ENCODE measurements around the gene ABCG4. TPM values are rescaled to one million over a fixed set of nuclear protein-coding genes. Genes with fewer than 3 reads are reported as not detected.
A peak's percentile ranks its signal among the peaks of the same experiment; 100 is the strongest.

The ABCG4 gene
- total and polyA plus RNA-seq, 2 donors from 2014 or later = 0.25 to 0.52 TPM

DNA sequence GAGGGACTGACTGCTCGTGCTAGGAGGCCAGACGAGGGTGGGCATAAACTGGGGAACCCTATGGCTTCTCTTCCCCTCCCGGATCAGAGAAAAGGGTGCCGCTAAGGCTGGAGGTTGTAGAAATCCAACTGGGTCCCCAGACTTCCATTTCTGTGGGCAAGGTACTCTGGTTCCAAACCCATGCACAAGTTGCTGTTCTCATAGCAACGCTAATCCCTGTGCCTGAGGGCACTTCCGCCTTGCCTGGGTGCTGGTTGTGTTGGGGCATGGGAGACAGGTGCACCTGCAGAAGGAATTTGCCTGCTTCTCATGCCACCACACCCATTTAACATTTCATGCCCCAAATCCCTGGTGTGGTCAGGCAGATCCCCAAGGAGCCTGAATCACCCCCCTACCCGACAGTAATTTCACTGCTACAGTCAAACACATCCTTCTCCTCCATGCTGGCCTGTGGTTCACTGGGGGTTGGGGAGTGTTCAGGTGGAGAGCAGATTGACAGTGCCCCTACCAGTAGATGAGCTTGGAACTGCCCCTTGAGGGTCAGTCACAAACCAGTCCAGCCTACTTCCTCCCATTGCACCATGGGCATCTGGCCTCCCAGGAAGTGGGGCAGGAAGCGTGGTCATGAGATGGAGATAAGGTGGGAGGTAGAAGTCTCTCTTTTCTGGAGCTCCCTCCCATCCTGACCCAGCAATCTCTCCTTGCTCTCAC is 40.6 kb upstream of the ABCG4 start:
- intact Hi-C loops (cut with DNase I) = no loop called here
- H3K4me3 ChIP-seq (ENCODE audit: low read length in 3 of 3) = peak overlapping the region; percentile 59 to 83 (median 83)
- FAIRE-seq (no peak), DNase-seq (peak; percentile 59 to 87 (median 78))
- TF ChIP-seq CTCF (IDR thresholded peaks at IDR 0.05; ENCODE audit: borderline replicate concordance, extremely low read depth, insufficient read depth) = no peak
- H3K27me3 ChIP-seq (ENCODE audit: control insufficient read depth, insufficient read depth, low read length) = no peaks in the 10 kb centered on the region
- H3K36me3 ChIP-seq (ENCODE audit: control insufficient read depth in 2 of 3, insufficient read depth in 3 of 3, low read length in 3 of 3) = peaks cover 0 to 19% (median 10%) of the 10 kb centered on the region in 3 donors
- peak overlapping the region; percentile 23 to 49 for H3K27ac ChIP-seq (ENCODE audit: low read depth in 2 of 2, low read length in 2 of 2)
- peaks cover 6 to 37% (median 23%) of the 10 kb centered on the region in 3 donors for H3K4me1 ChIP-seq (ENCODE audit: control insufficient read depth in 2 of 3, insufficient read depth in 2 of 3, low read depth in 1 of 3, low read length in 3 of 3)
- H3K9ac ChIP-seq (ENCODE audit: low read length in 3 of 3) = peak overlapping the region; percentile 28 to 41 (median 34)
- H3K9me3 ChIP-seq (ENCODE audit: control insufficient read depth in 2 of 3, insufficient read depth in 1 of 3, low read length in 3 of 3) = no peaks in the 10 kb centered on the region

- FAIRE-seq (no peak), DNase-seq (peak in 1 of 5 donors; percentile 30)
- peak overlapping the region in 2 of 3 donors; percentile 83 for H3K4me3 ChIP-seq (ENCODE audit: low read length in 3 of 3)
- intact Hi-C loops (cut with DNase I) = no loop called here
- peaks cover 6 to 37% (median 23%) of the 10 kb centered on the region in 3 donors for H3K4me1 ChIP-seq (ENCODE audit: control insufficient read depth in 2 of 3, insufficient read depth in 2 of 3, low read depth in 1 of 3, low read length in 3 of 3)
- peak overlapping the region in 1 of 2 donors; percentile 24 for H3K27ac ChIP-seq (ENCODE audit: low read depth in 2 of 2, low read length in 2 of 2)
- no peaks in the 10 kb centered on the region for H3K27me3 ChIP-seq (ENCODE audit: control insufficient read depth, insufficient read depth, low read length)
- no peak for TF ChIP-seq CTCF (IDR thresholded peaks at IDR 0.05; ENCODE audit: borderline replicate concordance, extremely low read depth, insufficient read depth)
- peaks cover 0 to 19% (median 13%) of the 10 kb centered on the region in 3 donors for H3K36me3 ChIP-seq (ENCODE audit: control insufficient read depth in 2 of 3, insufficient read depth in 3 of 3, low read length in 3 of 3)
- no peaks in the 10 kb centered on the region for H3K9me3 ChIP-seq (ENCODE audit: control insufficient read depth in 2 of 3, insufficient read depth in 1 of 3, low read length in 3 of 3)
- H3K9ac ChIP-seq (ENCODE audit: low read length in 3 of 3) = no peak overlapping the region
These were observed 40.0 kb upstream of the ABCG4 start for GRCh38 chr11:119108857-119109221.

GRCh38 chr11:119109843-119110242 is 39.0 kb upstream of the ABCG4 start:
- Histone ChIP-seq H3K9me3 (ENCODE audit: control insufficient read depth in 2 of 3, insufficient read depth in 1 of 3, low read length in 3 of 3) (no peaks in the 10 kb centered on the region), H3K27ac (ENCODE audit: low read depth in 2 of 2, low read length in 2 of 2) (no peak overlapping the region), H3K4me3 (ENCODE audit: low read length in 3 of 3) (no peak overlapping the region), H3K36me3 (ENCODE audit: control insufficient read depth in 2 of 3, insufficient read depth in 3 of 3, low read length in 3 of 3) (peaks cover 0 to 28% (median 19%) of the 10 kb centered on the region in 3 donors), H3K4me1 (ENCODE audit: control insufficient read depth in 2 of 3, insufficient read depth in 2 of 3, low read depth in 1 of 3, low read length in 3 of 3) (peaks cover 6 to 37% (median 23%) of the 10 kb centered on the region in 3 donors), H3K9ac (ENCODE audit: low read length in 3 of 3) (no peak overlapping the region), H3K27me3 (ENCODE audit: control insufficient read depth, insufficient read depth, low read length) (no peaks in the 10 kb centered on the region)
- DNase-seq (peak in 1 of 5 donors; percentile 27), FAIRE-seq (no peak)
- no peak for TF ChIP-seq CTCF (IDR thresholded peaks at IDR 0.05; ENCODE audit: borderline replicate concordance, extremely low read depth, insufficient read depth)
- intact Hi-C loops (cut with DNase I) = no loop called here
